Common myeloid progenitor, CD34-positive (primary cell): ENCODE results near the gene TOP3B.

Experiments used
- CTCF ChIA-PET: fragments of 350-600 bp; sonication (Branson Sonifier 250); formaldehyde crosslinking; loops from one replicate; lab custom pipeline; 2021; ENCODE audit warnings: antibody characterized with exemption; lab: Charles Lee
- POLR2A ChIA-PET: fragments of 350-600 bp; sonication (Branson Sonifier 250); formaldehyde crosslinking; loops from one replicate; lab custom pipeline; 2021; ENCODE audit warnings: antibody characterized with exemption; lab: Charles Lee
- DNase-seq, 3 donors: peaks; one replicate each; pipeline versions ENCODE4 v3.0.0 to v3.0.0-alpha.2; 2013
- H3K27ac ChIP-seq, 2 experiments: 1 replicate in 1 of 2; 2 replicates in 1 of 2; pipeline ENCODE4 v1.7.0; 2013; ENCODE audit warnings: inconsistent platforms in 2 of 2, low read length in 2 of 2, mild to moderate bottlenecking in 2 of 2, low read depth in 1 of 2, moderate library complexity in 1 of 2; ENCODE audit not compliant: severe bottlenecking in 2 of 2, insufficient read depth in 1 of 2, poor library complexity in 1 of 2
- H3K27me3 ChIP-seq, 5 experiments: replicated peaks in 2 of 5; 1 replicate in 3 of 5; 2 replicates in 2 of 5; pipeline versions ENCODE4 v1.6.1 to v1.7.0; 2013; ENCODE audit warnings: low read length in 4 of 5, mild to moderate bottlenecking in 2 of 5, moderate library complexity in 2 of 5, inconsistent platforms in 1 of 5; ENCODE audit not compliant: insufficient read depth in 5 of 5, control insufficient read depth in 4 of 5
- H3K36me3 ChIP-seq, 4 experiments: 1 replicate in 2 of 4; 2 replicates in 2 of 4; pipeline versions ENCODE4 v1.6.1 to v1.7.0; 2013; ENCODE audit warnings: low read length in 3 of 4, control low read depth in 1 of 4, mild to moderate bottlenecking in 1 of 4; ENCODE audit not compliant: control insufficient read depth in 4 of 4, insufficient read depth in 4 of 4
- H3K4me1 ChIP-seq, 4 experiments: 1 replicate in 3 of 4; 2 replicates in 1 of 4; pipeline versions ENCODE4 v1.6.1 to v1.7.1; 2013; ENCODE audit warnings: low read length in 3 of 4, mild to moderate bottlenecking in 3 of 4, control low read depth in 1 of 4, inconsistent platforms in 1 of 4, moderate library complexity in 1 of 4; ENCODE audit not compliant: control insufficient read depth in 4 of 4, insufficient read depth in 4 of 4; ENCODE audit errors: control extremely low read depth in 1 of 4
- H3K4me3 ChIP-seq, 7 experiments: 1 replicate in 4 of 7; 2 replicates in 3 of 7; pipeline versions ENCODE4 v1.5.1 to v1.7.0; 2013; ENCODE audit warnings: mild to moderate bottlenecking in 7 of 7, low read length in 6 of 7, moderate library complexity in 6 of 7, inconsistent platforms in 2 of 7, low read depth in 2 of 7, control low read depth in 1 of 7; ENCODE audit not compliant: insufficient read depth in 4 of 7, control insufficient read depth in 1 of 7; ENCODE audit errors: extremely low read depth in 1 of 7
- H3K9me3 ChIP-seq, 5 experiments: 1 replicate in 4 of 5; 2 replicates in 1 of 5; pipeline versions ENCODE4 v1.6.1 to v1.7.1; 2013; ENCODE audit warnings: low read length in 4 of 5, mild to moderate bottlenecking in 2 of 5, inconsistent platforms in 1 of 5, low read depth in 1 of 5, moderate library complexity in 1 of 5; ENCODE audit not compliant: control insufficient read depth in 4 of 5, insufficient read depth in 2 of 5; ENCODE audit errors: control extremely low read depth in 1 of 5
- WGBS: methylation state at CpG from one replicate; pipeline ENCODE4 v1.1.5; 2013; ENCODE audit not compliant: insufficient coverage; 5-methylcytosine and 5-hydroxymethylcytosine counted together

TOP3B gene

DNA sequence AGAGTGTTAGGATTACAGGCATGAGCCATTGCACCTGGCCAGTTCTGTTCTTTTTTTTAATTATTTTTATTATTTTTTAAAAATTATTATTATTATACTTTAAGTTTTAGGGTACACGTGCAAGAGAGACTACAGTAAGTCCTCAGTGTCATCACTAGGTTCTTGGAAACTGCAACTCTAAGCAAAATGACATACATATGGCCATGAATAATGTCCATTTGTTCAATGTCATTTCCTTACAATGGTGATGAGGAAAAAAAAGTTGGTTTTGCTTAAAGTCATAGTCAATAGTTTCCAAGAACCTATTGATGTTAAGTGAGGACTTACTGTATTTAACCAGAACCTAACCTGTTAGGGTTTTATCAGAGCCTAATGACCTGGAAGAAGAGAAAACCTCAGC, 29.4 kb upstream of the TOP3B start:
- Histone ChIP-seq H3K4me1 (no peaks in the 10 kb centered on the region), H3K27ac (no peak overlapping the region), H3K36me3 (no peaks in the 10 kb centered on the region), H3K4me3 (no peak overlapping the region), H3K27me3 (peaks cover 0 to 6% (median 0%) of the 10 kb centered on the region in 5 experiments), H3K9me3 (peaks cover 0 to 4% (median 0%) of the 10 kb centered on the region in 5 experiments)
- ChIA-PET POLR2A (no interaction called here), CTCF (no interaction called here)
- no CpG with 5 or more reads among the region's 1 CpG for WGBS
- DNase-seq = no peak

DNA sequence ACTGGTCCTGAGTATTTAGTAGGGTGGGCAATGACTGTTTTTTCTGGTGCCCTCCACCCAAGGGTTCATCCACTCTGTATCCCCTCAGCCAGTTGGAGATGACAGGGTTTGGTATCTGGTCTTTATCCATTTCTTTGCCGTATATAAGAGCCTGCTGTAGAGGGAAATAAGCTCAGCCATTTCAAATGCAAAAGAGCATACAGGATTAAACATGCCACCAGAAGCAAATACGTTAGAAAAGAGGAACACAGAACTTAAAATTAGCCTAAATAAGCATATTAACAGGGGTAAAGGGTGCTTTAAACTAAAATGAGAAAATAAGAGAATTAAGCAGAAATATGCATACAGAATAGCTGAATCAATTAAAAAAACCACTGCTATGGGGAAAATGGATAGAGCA, 27.8 kb upstream of the TOP3B start:
- POLR2A ChIA-PET = no interaction called here
- no peaks in the 10 kb centered on the region for H3K4me1 ChIP-seq

GRCh38 chr22:22009661-22010060, 27.1 kb upstream of the TOP3B start:
- Histone ChIP-seq H3K36me3 (no peaks in the 10 kb centered on the region), H3K9me3 (peaks cover 0 to 4% (median 0%) of the 10 kb centered on the region in 5 experiments), H3K27ac (no peak overlapping the region), H3K4me3 (no peak overlapping the region), H3K27me3 (peaks cover 0 to 3% (median 0%) of the 10 kb centered on the region in 5 experiments), H3K4me1 (no peaks in the 10 kb centered on the region)
- ChIA-PET POLR2A (no interaction called here), CTCF (interaction anchor here (1.3 kb wide), 1 partner anchor 37 kb away, joined by 3 read pairs; no protein-coding TSS in a partner anchor)
- no peak for DNase-seq
- 87% methylated on average over 3 of the region's 3 CpGs for WGBS

More for the DNA sequence above, 27.8 kb upstream of the TOP3B start:
- H3K27ac ChIP-seq = no peak overlapping the region
- DNase-seq = no peak
- no peaks in the 10 kb centered on the region for H3K36me3 ChIP-seq
- H3K4me3 ChIP-seq = no peak overlapping the region
- H3K27me3 ChIP-seq = peaks cover 0 to 3% (median 0%) of the 10 kb centered on the region in 5 experiments
- WGBS = no CpG with 5 or more reads among the region's 2 CpGs
- peaks cover 0 to 4% (median 0%) of the 10 kb centered on the region in 5 experiments for H3K9me3 ChIP-seq
- CTCF ChIA-PET = interaction anchor here (1.3 kb wide), 1 partner anchor 38 kb away, joined by 3 read pairs; no protein-coding TSS in a partner anchor

GRCh38 chr22:22006596-22006990, 24.0 kb upstream of the TOP3B start:
- no peaks in the 10 kb centered on the region for H3K36me3 ChIP-seq
- no peaks in the 10 kb centered on the region for H3K4me1 ChIP-seq
- 95% methylated on average over 3 of the region's 6 CpGs for WGBS
- POLR2A ChIA-PET = interaction anchor here (1.1 kb wide), 1 partner anchor 24 kb away, joined by 3 read pairs; the partner anchor contains the start of gene TOP3B
- no peak overlapping the region for H3K27ac ChIP-seq
- no peak for DNase-seq
- CTCF ChIA-PET = interaction anchor here (1.7 kb wide), 1 partner anchor 14 kb away, joined by 3 read pairs; no protein-coding TSS in a partner anchor
- no peak overlapping the region for H3K4me3 ChIP-seq
- H3K27me3 ChIP-seq = peaks cover 0 to 3% (median 0%) of the 10 kb centered on the region in 5 experiments
- H3K9me3 ChIP-seq = no peaks in the 10 kb centered on the region

- 96% methylated on average over 3 of the region's 5 CpGs for WGBS
- DNase-seq = no peak
- no peaks in the 10 kb centered on the region for H3K9me3 ChIP-seq
- no peak overlapping the region for H3K4me3 ChIP-seq
- peaks cover 0 to 3% (median 0%) of the 10 kb centered on the region in 5 experiments for H3K27me3 ChIP-seq
- H3K36me3 ChIP-seq = no peaks in the 10 kb centered on the region
- CTCF ChIA-PET = interaction anchor here (1.7 kb wide), 1 partner anchor 14 kb away, joined by 3 read pairs; no protein-coding TSS in a partner anchor
- H3K27ac ChIP-seq = no peak overlapping the region
- no peaks in the 10 kb centered on the region for H3K4me1 ChIP-seq
- POLR2A ChIA-PET = interaction anchor here (1.1 kb wide), 1 partner anchor 24 kb away, joined by 3 read pairs; the partner anchor contains the start of gene TOP3B
Observed at GRCh38 chr22:22005945-22006595, 23.5 kb upstream of the TOP3B start.

- WGBS = 94% methylated on average over 3 of the region's 3 CpGs
- ChIA-PET POLR2A (no interaction called here), CTCF (no interaction called here)
- no peaks in the 10 kb centered on the region for H3K9me3 ChIP-seq
- no peaks in the 10 kb centered on the region for H3K36me3 ChIP-seq
- H3K27me3 ChIP-seq = peaks cover 0 to 3% (median 0%) of the 10 kb centered on the region in 5 experiments
- DNase-seq = no peak
- no peak overlapping the region for H3K27ac ChIP-seq
- no peaks in the 10 kb centered on the region for H3K4me1 ChIP-seq
- no peak overlapping the region for H3K4me3 ChIP-seq
Observed at GRCh38 chr22:22003233-22003632, 20.6 kb upstream of the TOP3B start.

GRCh38 chr22:22002526-22003055, 20.0 kb upstream of the TOP3B start:
- POLR2A ChIA-PET = no interaction called here
- Histone ChIP-seq H3K36me3 (no peaks in the 10 kb centered on the region), H3K4me1 (no peaks in the 10 kb centered on the region), H3K27ac (no peak overlapping the region), H3K9me3 (no peaks in the 10 kb centered on the region), H3K4me3 (no peak overlapping the region), H3K27me3 (peaks cover 0 to 3% (median 0%) of the 10 kb centered on the region in 5 experiments)
- DNase-seq = no peak
- CTCF ChIA-PET = interaction anchor here (0.5 kb wide), 1 partner anchor 836 kb away, joined by 3 read pairs; no protein-coding TSS in a partner anchor
- WGBS = 100% methylated on average over 1 of the region's 3 CpGs
